Chondrocyte (in vitro differentiated cells): ENCODE data around the gene RNF103. TPM values are rescaled to one million over a fixed set of nuclear protein-coding genes. Genes with fewer than 3 reads are reported as not detected.
A peak's percentile ranks its signal among the peaks of the same experiment; 100 is the strongest.

Experiments
- DNase-seq: peaks from one replicate; pipeline ENCODE4 v3.0.0; 2021; ENCODE audit warnings: mixed read lengths, low spot score
- H3K27ac Mint-ChIP-seq: one replicate; pipeline ENCODE4 v1.8.0; 2021; ENCODE audit warnings: mild to moderate bottlenecking, moderate library complexity, mixed read lengths; ENCODE audit not compliant: unreplicated experiment
- H3K27me3 Mint-ChIP-seq: 2 replicates; pipeline ENCODE4 v1.8.0; 2021; ENCODE audit warnings: low read depth, mixed read lengths
- H3K36me3 Mint-ChIP-seq: 2 replicates; pipeline ENCODE4 v1.8.0; 2021; ENCODE audit warnings: low read depth, mixed read lengths
- H3K4me1 Mint-ChIP-seq: 2 replicates; pipeline ENCODE4 v1.8.0; 2021; ENCODE audit warnings: low read depth, mild to moderate bottlenecking, mixed read lengths
- H3K4me3 Mint-ChIP-seq: one replicate; pipeline ENCODE4 v1.8.0; 2021; ENCODE audit warnings: mild to moderate bottlenecking, moderate library complexity, mixed read lengths; ENCODE audit not compliant: unreplicated experiment
- H3K9me3 Mint-ChIP-seq: 2 replicates; pipeline ENCODE4 v1.8.0; 2021; ENCODE audit warnings: low read depth, mixed read lengths
- total RNA-seq: library from RNA; stranded (reverse); gene quantifications from 3 replicates; pipeline ENCODE4 v1.2.1, GENCODE V29; 2021
- TF ChIP-seq, protein P1 (sequence below): fragments of 200-600 bp; sonication (generic); IDR thresholded peaks from 2 replicates; pipeline ENCODE4 v1.5.0; 2021; ENCODE audit warnings: antibody characterized with exemption, mild to moderate bottlenecking, moderate library complexity

Gene RNF103
- total RNA-seq, 1 donor from 2014 or later = 32.4 TPM

DNA sequence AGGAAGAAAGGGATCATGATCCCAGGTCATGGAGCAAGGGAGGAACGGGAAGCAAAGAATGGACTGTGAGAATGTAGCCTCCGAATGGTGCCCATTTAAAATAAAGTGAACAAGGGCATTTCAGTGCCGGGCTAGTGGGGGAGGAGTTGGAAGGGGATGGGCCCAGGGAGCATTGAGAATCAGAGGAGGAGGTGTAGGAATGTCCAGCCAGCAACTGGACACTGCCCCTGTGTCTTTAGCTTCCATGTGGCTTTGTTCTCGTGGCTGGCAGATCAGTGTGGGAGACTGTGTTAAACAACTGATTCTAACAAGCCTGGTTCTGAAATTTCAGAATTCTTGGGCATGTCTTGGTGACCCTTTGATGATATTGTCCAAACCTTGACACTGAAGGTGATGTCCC lies 1.4 kb upstream of the RNF103 start:
- TF ChIP-seq, protein P1, sequence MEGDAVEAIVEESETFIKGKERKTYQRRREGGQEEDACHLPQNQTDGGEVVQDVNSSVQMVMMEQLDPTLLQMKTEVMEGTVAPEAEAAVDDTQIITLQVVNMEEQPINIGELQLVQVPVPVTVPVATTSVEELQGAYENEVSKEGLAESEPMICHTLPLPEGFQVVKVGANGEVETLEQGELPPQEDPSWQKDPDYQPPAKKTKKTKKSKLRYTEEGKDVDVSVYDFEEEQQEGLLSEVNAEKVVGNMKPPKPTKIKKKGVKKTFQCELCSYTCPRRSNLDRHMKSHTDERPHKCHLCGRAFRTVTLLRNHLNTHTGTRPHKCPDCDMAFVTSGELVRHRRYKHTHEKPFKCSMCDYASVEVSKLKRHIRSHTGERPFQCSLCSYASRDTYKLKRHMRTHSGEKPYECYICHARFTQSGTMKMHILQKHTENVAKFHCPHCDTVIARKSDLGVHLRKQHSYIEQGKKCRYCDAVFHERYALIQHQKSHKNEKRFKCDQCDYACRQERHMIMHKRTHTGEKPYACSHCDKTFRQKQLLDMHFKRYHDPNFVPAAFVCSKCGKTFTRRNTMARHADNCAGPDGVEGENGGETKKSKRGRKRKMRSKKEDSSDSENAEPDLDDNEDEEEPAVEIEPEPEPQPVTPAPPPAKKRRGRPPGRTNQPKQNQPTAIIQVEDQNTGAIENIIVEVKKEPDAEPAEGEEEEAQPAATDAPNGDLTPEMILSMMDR = no peak
- H3K4me1 Mint-ChIP-seq = peaks cover 25% of the 10 kb centered on the region

DNA sequence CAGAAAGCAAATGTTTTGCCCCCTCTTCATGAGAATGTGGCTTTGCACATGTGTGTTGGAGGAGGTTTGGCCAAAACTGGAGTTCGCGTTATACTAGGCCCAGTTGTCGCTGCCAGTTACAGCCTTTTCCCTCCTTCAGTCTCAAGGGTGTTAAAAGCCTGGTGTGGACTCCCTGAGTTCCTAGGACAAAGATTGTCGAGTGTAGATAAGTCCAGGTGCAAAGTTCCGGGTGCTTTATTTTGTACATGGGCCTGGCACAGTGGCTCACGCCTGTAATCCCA lies 542 bp upstream of the RNF103 start:
- peaks cover 25% of the 10 kb centered on the region for H3K4me1 Mint-ChIP-seq
- peak overlapping the region; percentile 76 for H3K27ac Mint-ChIP-seq
- H3K36me3 Mint-ChIP-seq = peaks cover 3% of the 10 kb centered on the region
- no peak for DNase-seq
- no peaks in the 10 kb centered on the region for H3K9me3 Mint-ChIP-seq
- H3K27me3 Mint-ChIP-seq = peaks cover 2% of the 10 kb centered on the region
- TF ChIP-seq, protein P1 = no peak
- H3K4me3 Mint-ChIP-seq = peak overlapping the region; percentile 70

More for the DNA sequence above, 1.4 kb upstream of the RNF103 start:
- no peaks in the 10 kb centered on the region for H3K9me3 Mint-ChIP-seq
- peaks cover 2% of the 10 kb centered on the region for H3K27me3 Mint-ChIP-seq
- DNase-seq = no peak
- H3K27ac Mint-ChIP-seq = no peak overlapping the region
- no peaks in the 10 kb centered on the region for H3K36me3 Mint-ChIP-seq
- H3K4me3 Mint-ChIP-seq = no peak overlapping the region

DNA sequence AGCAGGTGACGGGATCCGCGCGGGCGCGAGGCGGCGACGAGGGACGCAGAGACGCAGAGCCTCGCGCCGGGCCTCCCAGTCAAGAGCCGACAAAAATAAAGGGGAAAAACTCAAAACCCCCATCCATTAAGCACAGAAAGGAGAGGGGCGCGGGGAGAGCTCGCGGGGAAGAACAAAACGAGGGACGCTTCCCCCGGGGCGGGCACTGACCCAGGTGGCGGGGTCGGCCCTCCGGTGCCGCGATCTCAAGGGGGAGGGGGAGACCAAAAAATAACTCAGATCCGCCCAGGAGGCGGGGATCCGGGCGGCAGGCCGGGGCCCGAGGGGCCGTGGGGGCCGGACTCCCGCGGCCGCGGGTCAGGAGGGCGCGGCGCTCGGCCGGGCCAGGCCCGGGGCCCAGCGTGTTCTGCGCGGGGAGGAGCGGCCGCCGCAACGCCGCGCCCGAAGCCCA lies 597 bp downstream of the RNF103 start:
- peaks cover 2% of the 10 kb centered on the region for H3K27me3 Mint-ChIP-seq
- H3K27ac Mint-ChIP-seq = peak overlapping the region; percentile 97
- peaks cover 22% of the 10 kb centered on the region for H3K4me1 Mint-ChIP-seq

DNA sequence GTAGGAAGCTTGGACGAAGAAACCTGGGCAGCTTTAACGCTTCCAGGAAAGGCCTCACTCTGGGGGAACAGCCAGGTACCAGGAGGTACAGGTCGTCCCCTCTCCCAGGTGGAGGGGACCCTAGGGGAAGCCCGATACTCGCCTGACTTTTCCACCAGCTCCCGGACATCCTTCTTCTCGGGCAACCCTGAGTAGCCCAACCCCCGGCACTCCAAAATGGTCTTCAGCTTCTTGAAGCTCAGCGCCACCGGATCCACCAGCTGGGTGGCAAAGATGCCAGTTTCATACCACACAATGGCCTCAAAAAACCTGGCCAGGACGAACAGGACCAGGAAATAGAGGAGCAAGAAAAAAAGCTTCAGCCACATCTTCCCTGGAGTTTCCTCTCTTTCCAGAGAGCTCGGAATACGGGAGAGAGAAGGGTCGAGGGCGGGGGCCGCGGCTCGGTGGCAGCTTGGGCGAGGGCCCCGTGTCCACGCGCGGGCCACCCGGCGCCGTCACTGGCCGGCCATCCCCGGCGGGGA lies 1.1 kb downstream of the RNF103 start:
- TF ChIP-seq, protein P1 = no peak
- Mint-ChIP-seq H3K9me3 (no peaks in the 10 kb centered on the region), H3K27ac (peak overlapping the region; percentile 97), H3K4me1 (peaks cover 21% of the 10 kb centered on the region), H3K4me3 (peak overlapping the region; percentile 95), H3K36me3 (peaks cover 4% of the 10 kb centered on the region), H3K27me3 (peaks cover 2% of the 10 kb centered on the region)
- DNase-seq = no peak

More for the DNA sequence above, 597 bp downstream of the RNF103 start:
- TF ChIP-seq, protein P1 = no peak
- DNase-seq = no peak
- Mint-ChIP-seq H3K4me3 (peak overlapping the region; percentile 95), H3K36me3 (peaks cover 4% of the 10 kb centered on the region), H3K9me3 (no peaks in the 10 kb centered on the region)

DNA sequence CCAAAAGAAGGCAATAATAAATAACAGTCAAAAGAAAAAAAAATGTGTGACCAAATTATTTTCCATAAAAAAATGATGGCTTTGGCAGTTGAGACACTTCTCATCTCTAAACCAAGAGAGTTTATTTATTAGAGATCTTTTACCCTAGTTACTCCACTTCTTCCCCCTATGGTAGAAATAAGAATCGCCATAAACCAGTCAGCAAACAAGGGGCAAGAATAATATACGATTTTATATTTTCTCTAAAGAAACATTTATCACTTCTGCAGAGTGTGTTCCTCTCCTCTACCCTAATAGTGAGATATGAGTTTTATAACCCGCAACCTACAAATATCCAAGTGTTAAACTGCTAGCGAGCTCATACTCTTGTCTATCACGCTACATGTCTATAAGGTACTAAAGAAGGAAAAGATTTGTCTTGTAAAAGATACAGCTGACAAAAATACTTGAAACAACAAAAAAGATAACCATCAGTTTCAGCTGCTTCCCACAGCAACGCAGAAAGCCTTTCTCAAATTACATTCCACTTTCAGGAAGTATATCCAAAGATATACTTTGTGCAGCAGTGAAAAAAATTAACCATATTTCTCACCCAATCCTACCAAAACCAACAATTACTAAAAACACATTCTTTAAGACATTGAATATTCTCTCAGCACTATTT lies 2.3 kb downstream of the RNF103 start:
- Mint-ChIP-seq H3K36me3 (peaks cover 9% of the 10 kb centered on the region), H3K4me1 (peaks cover 21% of the 10 kb centered on the region), H3K27ac (peak overlapping the region; percentile 95), H3K27me3 (no peaks in the 10 kb centered on the region), H3K9me3 (no peaks in the 10 kb centered on the region), H3K4me3 (peak overlapping the region; percentile 95)
- no peak for DNase-seq
- TF ChIP-seq, protein P1 = peak; percentile 40
